Natural killer cell (primary cell): Measurements from ENCODE around the gene NAPB. TPM values are rescaled to one million over a fixed set of nuclear protein-coding genes. Genes with fewer than 3 reads are reported as not detected.

Experiments used
- ATAC-seq, 3 donors: fragments of 150-1000 bp in 2 of 3; fragments of 200-7000 bp in 1 of 3; cut with Tn5 transposase; 1 replicate in 1 of 3; 2 replicates in 2 of 3; pipeline ENCODE4 v1.10.0; 2021; ENCODE audit warnings: mild to moderate bottlenecking in 2 of 3, moderate library complexity in 2 of 3
- DNase-seq, 2 donors: peaks; one replicate each; pipeline versions ENCODE4 v3.0.0 to v3.0.0-alpha.2; 2013 to 2021; ENCODE audit warnings: mixed read lengths in 1 of 2
- H3K27ac ChIP-seq: one replicate; pipeline ENCODE4 v1.5.1; 2013; ENCODE audit warnings: mild to moderate bottlenecking, low read length
- H3K27me3 ChIP-seq: one replicate; pipeline ENCODE4 v1.6.1; 2013; ENCODE audit warnings: low read length; ENCODE audit not compliant: control insufficient read depth, insufficient read depth
- H3K36me3 ChIP-seq: one replicate; pipeline ENCODE4 v1.6.1; 2013; ENCODE audit warnings: low read length; ENCODE audit not compliant: control insufficient read depth, insufficient read depth
- H3K4me1 ChIP-seq: one replicate; pipeline ENCODE4 v1.6.1; 2013; ENCODE audit warnings: low read length; ENCODE audit not compliant: control insufficient read depth, insufficient read depth
- H3K4me3 ChIP-seq: one replicate; pipeline ENCODE4 v1.5.1; 2013; ENCODE audit warnings: low read length
- H3K9me3 ChIP-seq: one replicate; pipeline ENCODE4 v1.6.1; 2013; ENCODE audit warnings: low read length; ENCODE audit not compliant: control insufficient read depth, insufficient read depth
- H3K27ac Mint-ChIP-seq, 2 donors: one replicate each; pipeline ENCODE4 v1.8.0; 2022; ENCODE audit warnings: mild to moderate bottlenecking in 2 of 2, mixed read lengths in 2 of 2, moderate library complexity in 1 of 2
- H3K27me3 Mint-ChIP-seq, 2 donors: one replicate each; pipeline ENCODE4 v1.8.0; 2022; ENCODE audit warnings: low read depth in 2 of 2, mixed read lengths in 2 of 2
- H3K36me3 Mint-ChIP-seq: one replicate; pipeline ENCODE4 v1.8.0; 2022; ENCODE audit warnings: mixed read lengths
- H3K4me1 Mint-ChIP-seq, 2 donors: one replicate each; pipeline ENCODE4 v1.8.0; 2022; ENCODE audit warnings: mixed read lengths in 2 of 2
- H3K4me3 Mint-ChIP-seq: one replicate; pipeline ENCODE4 v1.8.0; 2022; ENCODE audit warnings: mild to moderate bottlenecking, moderate library complexity, mixed read lengths
- H3K9me3 Mint-ChIP-seq, 2 donors: one replicate each; pipeline ENCODE4 v1.8.0; 2022; ENCODE audit warnings: mixed read lengths in 2 of 2
- WGBS: methylation state at CpG from one replicate; pipeline ENCODE4 v1.1.7; 2013; ENCODE audit warnings: missing lambda C conversion rate; ENCODE audit not compliant: insufficient coverage; 5-methylcytosine and 5-hydroxymethylcytosine counted together
- intact Hi-C: fragments of 100-400 bp; cut with micrococcal nuclease; formaldehyde crosslinking; loops from one replicate; pipeline ENCODE4 v1.14.2; 2022
- total RNA-seq, 4 donors: library from RNA; stranded (reverse); fragments of 120-200 nt in 1 of 4; gene quantifications; one replicate each; pipeline versions ENCODE4 v1.2.3 to v1.2.4, GENCODE V29; 2013 to 2022
- TF ChIP-seq, protein P1 (sequence below): fragments of 200-600 bp; IDR thresholded peaks from one replicate; pipeline ENCODE4 v1.8.0; 2022; ENCODE audit warnings: antibody characterized with exemption

Gene NAPB
- total RNA-seq, 3 donors from 2014 or later (not counting 1 experiment from before 2014, with no cell fraction given): 22.8 to 23.9 (median 22.9) TPM

- no peaks in the 10 kb centered on the region for H3K27me3 Mint-ChIP-seq
- Histone ChIP-seq H3K36me3 (peaks cover 4% of the 10 kb centered on the region), H3K9me3 (no peaks in the 10 kb centered on the region), H3K4me3 (peak overlapping the region; percentile 90), H3K27ac (peak overlapping the region; percentile 96), H3K4me1 (peaks cover 37% of the 10 kb centered on the region), H3K27me3 (no peaks in the 10 kb centered on the region)
- H3K9me3 Mint-ChIP-seq: no peaks in the 10 kb centered on the region
- peak overlapping the region; percentile 98 for H3K27ac Mint-ChIP-seq
- DNase-seq (peak; percentile 63 to 64), ATAC-seq (peak; percentile 8 to 23 (median 19))
- intact Hi-C loops: loop anchor here (1.0 to 10.0 kb wide), 3 partner anchors 12 to 1592 kb away; partner anchors contain the start of genes NAPB and NXT1
- peaks cover 11% of the 10 kb centered on the region for H3K36me3 Mint-ChIP-seq
- H3K4me3 Mint-ChIP-seq: peak overlapping the region; percentile 98
- 6% methylated on average over 50 of the region's 50 CpGs for WGBS
- TF ChIP-seq, protein P1, sequence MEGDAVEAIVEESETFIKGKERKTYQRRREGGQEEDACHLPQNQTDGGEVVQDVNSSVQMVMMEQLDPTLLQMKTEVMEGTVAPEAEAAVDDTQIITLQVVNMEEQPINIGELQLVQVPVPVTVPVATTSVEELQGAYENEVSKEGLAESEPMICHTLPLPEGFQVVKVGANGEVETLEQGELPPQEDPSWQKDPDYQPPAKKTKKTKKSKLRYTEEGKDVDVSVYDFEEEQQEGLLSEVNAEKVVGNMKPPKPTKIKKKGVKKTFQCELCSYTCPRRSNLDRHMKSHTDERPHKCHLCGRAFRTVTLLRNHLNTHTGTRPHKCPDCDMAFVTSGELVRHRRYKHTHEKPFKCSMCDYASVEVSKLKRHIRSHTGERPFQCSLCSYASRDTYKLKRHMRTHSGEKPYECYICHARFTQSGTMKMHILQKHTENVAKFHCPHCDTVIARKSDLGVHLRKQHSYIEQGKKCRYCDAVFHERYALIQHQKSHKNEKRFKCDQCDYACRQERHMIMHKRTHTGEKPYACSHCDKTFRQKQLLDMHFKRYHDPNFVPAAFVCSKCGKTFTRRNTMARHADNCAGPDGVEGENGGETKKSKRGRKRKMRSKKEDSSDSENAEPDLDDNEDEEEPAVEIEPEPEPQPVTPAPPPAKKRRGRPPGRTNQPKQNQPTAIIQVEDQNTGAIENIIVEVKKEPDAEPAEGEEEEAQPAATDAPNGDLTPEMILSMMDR: no peak
- H3K4me1 Mint-ChIP-seq: peaks cover 55 to 60% of the 10 kb centered on the region in 2 donors
These were observed 58.7 kb downstream of the NAPB start for GRCh38 chr20:23362392-23363256.

- Mint-ChIP-seq H3K36me3 (peaks cover 11% of the 10 kb centered on the region), H3K4me1 (peaks cover 54 to 64% of the 10 kb centered on the region in 2 donors), H3K9me3 (no peaks in the 10 kb centered on the region), H3K27ac (peak within 1 kb of the TSS; percentile 98), H3K27me3 (no peaks in the 10 kb centered on the region), H3K4me3 (peak within 1 kb of the TSS; percentile 98)
- no peaks in the 10 kb centered on the region for H3K9me3 ChIP-seq
- ATAC-seq (peak; percentile 75 to 91 (median 77)), DNase-seq (peak; percentile 99)
- TF ChIP-seq, protein P1: no peak
- no peaks in the 10 kb centered on the region for H3K27me3 ChIP-seq
- under 1% methylated on average over 114 of the region's 114 CpGs for WGBS
- peaks cover 45% of the 10 kb centered on the region for H3K4me1 ChIP-seq
- intact Hi-C loops: loop anchor here (1.0 to 10.0 kb wide), 3 partner anchors 11 to 1593 kb away; partner anchors contain the start of genes NAPB and NXT1
- peak within 1 kb of the TSS; percentile 90 for H3K4me3 ChIP-seq
- peak within 1 kb of the TSS; percentile 99 for H3K27ac ChIP-seq
- H3K36me3 ChIP-seq: peaks cover 4% of the 10 kb centered on the region
These were observed 59.6 kb downstream of the NAPB start, which contains the start of gene GZF1 for GRCh38 chr20:23361476-23362391. Gene GZF1, plus strand, starts transcription at chr20:23362182. Its CDS starts 2,202 bp downstream, at chr20:23364384.

DNA sequence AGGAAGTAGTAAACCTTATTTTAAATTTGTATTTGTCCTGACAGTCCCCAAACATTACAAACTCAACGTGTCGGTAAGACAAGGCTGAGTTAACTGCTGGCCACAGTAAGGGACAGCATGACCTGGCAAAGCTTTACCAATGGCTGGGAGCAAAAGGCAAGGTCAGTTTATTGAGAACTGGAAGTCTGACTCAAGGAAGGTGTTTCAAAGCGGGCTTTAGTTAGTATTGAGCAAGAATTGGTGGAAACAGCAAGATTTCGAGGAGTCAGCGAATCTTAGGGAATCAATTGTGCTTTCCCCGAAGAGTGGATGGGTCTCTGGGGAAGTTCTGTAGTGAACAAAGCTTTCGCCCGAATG, 60.2 kb downstream of the NAPB start:
- WGBS: 2% methylated on average over 8 of the region's 8 CpGs
- Histone ChIP-seq H3K27ac (peak overlapping the region; percentile 99), H3K9me3 (no peaks in the 10 kb centered on the region), H3K36me3 (peaks cover 4% of the 10 kb centered on the region), H3K4me3 (peak overlapping the region; percentile 89), H3K27me3 (no peaks in the 10 kb centered on the region), H3K4me1 (peaks cover 45% of the 10 kb centered on the region)
- peak overlapping the region; percentile 90 for H3K4me3 Mint-ChIP-seq
- DNase-seq (no peak), ATAC-seq (no peak)
- H3K27me3 Mint-ChIP-seq: no peaks in the 10 kb centered on the region
- H3K27ac Mint-ChIP-seq: peak overlapping the region; percentile 98
- H3K4me1 Mint-ChIP-seq: peaks cover 47 to 57% of the 10 kb centered on the region in 2 donors
- intact Hi-C loops: loop anchor here (10.0 kb wide), 1 partner anchor 1594 kb away; no protein-coding TSS in a partner anchor
- H3K36me3 Mint-ChIP-seq: peaks cover 11% of the 10 kb centered on the region
- H3K9me3 Mint-ChIP-seq: no peaks in the 10 kb centered on the region
- TF ChIP-seq, protein P1: no peak
